SK-N-SH (cell line): ENCODE measurements around the gene CREB3L1. TPM values are rescaled to one million over a fixed set of nuclear protein-coding genes. Genes with fewer than 3 reads are reported as not detected.

Source experiments
- CTCF ChIA-PET: fragments of 300-600, 350-600 bp; formaldehyde crosslinking; extraction: SDS; loops from one replicate; lab custom pipeline; 2021; lab: Yijun Ruan, JAX
- POLR2A ChIA-PET: fragments of 350-600 bp; sonication (Branson Sonifier 250); formaldehyde crosslinking; extraction: SDS; loops from one replicate; lab custom pipeline; 2020; ENCODE audit warnings: antibody characterized with exemption, inconsistent platforms; lab: Yijun Ruan, JAX
- DNase-seq: peaks from one replicate; pipeline ENCODE4 v3.0.0; 2012
- H2AFZ ChIP-seq: fragments of 200-600 bp; sonication (generic); 2 replicates; pipeline ENCODE4 v1.8.1; 2016; ENCODE audit warnings: antibody characterized with exemption, mild to moderate bottlenecking, low read depth
- H3F3A ChIP-seq: fragments of 200-600 bp; sonication (generic); replicated peaks from 2 replicates; pipeline ENCODE3; 2016; ENCODE audit warnings: antibody characterized with exemption, mild to moderate bottlenecking; ENCODE audit not compliant: insufficient read depth
- H3K27ac ChIP-seq, 2 experiments: fragments of 200-500 bp in 1 of 2; fragments of 200-600 bp in 1 of 2; sonication (Bioruptor generic) in 1 of 2; sonication (generic), shearing (Covaris generic) in 1 of 2; 2 replicates each; pipeline versions ENCODE4 v1.5.1 to v1.6.1; 2014 to 2016; ENCODE audit warnings: low read depth in 2 of 2, inconsistent platforms in 1 of 2, low read length in 1 of 2, mild to moderate bottlenecking in 1 of 2, mixed read lengths in 1 of 2
- H3K27me3 ChIP-seq: fragments of 200-600 bp; sonication (generic), shearing (Covaris generic); 2 replicates; pipeline ENCODE4 v1.6.1; 2016; ENCODE audit warnings: mixed run types; ENCODE audit not compliant: insufficient read depth
- H3K36me3 ChIP-seq, 2 experiments: fragments of 200-500 bp in 1 of 2; fragments of 200-600 bp in 1 of 2; sonication (Bioruptor generic) in 1 of 2; sonication (generic) in 1 of 2; replicated peaks in 1 of 2; 2 replicates each; pipeline versions ENCODE3 to v1.5.1; 2014 to 2016; ENCODE audit warnings: low read length in 1 of 2, mild to moderate bottlenecking in 1 of 2; ENCODE audit not compliant: insufficient read depth in 2 of 2, control insufficient read depth in 1 of 2
- H3K4me1 ChIP-seq, 2 experiments: fragments of 200-500 bp in 1 of 2; fragments of 200-600 bp in 1 of 2; sonication (Bioruptor generic) in 1 of 2; sonication (generic), shearing (Covaris generic) in 1 of 2; 2 replicates each; pipeline versions ENCODE4 v1.5.1 to v1.6.1; 2014 to 2016; ENCODE audit warnings: low read depth in 1 of 2, low read length in 1 of 2, mixed run types in 1 of 2; ENCODE audit not compliant: insufficient read depth in 2 of 2, control insufficient read depth in 1 of 2
- H3K4me2 ChIP-seq: fragments of 200-600 bp; sonication (generic), shearing (Covaris generic); 2 replicates; pipeline ENCODE4 v1.6.1; 2017; ENCODE audit warnings: mixed run types
- H3K4me3 ChIP-seq, 2 experiments: fragments of 200-500 bp in 1 of 2; fragments of 200-600 bp in 1 of 2; sonication (Bioruptor generic) in 1 of 2; sonication (generic), shearing (Covaris generic) in 1 of 2; 2 replicates each; pipeline versions ENCODE4 v1.5.1 to v1.8.1; 2014 to 2016; ENCODE audit warnings: low read depth in 2 of 2, inconsistent platforms in 1 of 2, low read length in 1 of 2, mild to moderate bottlenecking in 1 of 2, mixed read lengths in 1 of 2, moderate library complexity in 1 of 2
- H3K79me2 ChIP-seq: fragments of 200-600 bp; sonication (generic); 2 replicates; pipeline ENCODE4 v1.8.1; 2017; ENCODE audit warnings: mild to moderate bottlenecking; ENCODE audit not compliant: insufficient read depth
- H3K9ac ChIP-seq: fragments of 200-600 bp; sonication (generic); 2 replicates; pipeline ENCODE4 v1.6.1; 2017; ENCODE audit warnings: mixed run types
- H3K9me2 ChIP-seq: fragments of 200-600 bp; sonication (generic); 2 replicates; pipeline ENCODE4 v1.6.1; 2017; ENCODE audit warnings: mixed run types
- H3K9me3 ChIP-seq: fragments of 200-600 bp; sonication (generic); 2 replicates; pipeline ENCODE4 v1.6.1; 2017; ENCODE audit warnings: mixed run types, mild to moderate bottlenecking, moderate library complexity
- H4K20me1 ChIP-seq: fragments of 200-600 bp; sonication (generic); 2 replicates; pipeline ENCODE4 v1.6.1; 2017; ENCODE audit warnings: mild to moderate bottlenecking, mixed run types; ENCODE audit not compliant: insufficient read depth
- CHD2 ChIP-seq: fragments of 150-350 bp; IDR thresholded peaks from 2 replicates; pipeline ENCODE4 v1.6.1; 2018; ENCODE audit warnings: low read length; ENCODE audit not compliant: partially characterized antibody
- ELF1 ChIP-seq: IDR thresholded peaks from 2 replicates; pipeline ENCODE4 v1.4.0; 2012
- EP300 ChIP-seq, 2 experiments: IDR thresholded peaks; 2 replicates each; pipeline versions ENCODE4 v1.4.0 to v1.6.1; 2012; ENCODE audit warnings: borderline replicate concordance in 1 of 2, low read depth in 1 of 2, low read length in 1 of 2
- EZH2phosphoT487 ChIP-seq: fragments of 200-600 bp; sonication (generic); IDR thresholded peaks from 2 replicates; pipeline ENCODE4 v1.6.1; 2017; ENCODE audit warnings: low read depth, mixed run types, mild to moderate bottlenecking, antibody characterized with exemption, moderate library complexity, borderline replicate concordance
- FOXJ3 ChIP-seq: sonication (generic); formaldehyde crosslinking; IDR thresholded peaks from 2 replicates; pipeline ENCODE4 v1.5.1; 2020; ENCODE audit warnings: mild to moderate bottlenecking, missing genetic modification reagents
- MEF2A ChIP-seq: IDR thresholded peaks from 2 replicates; pipeline ENCODE4 v1.4.0; 2012; ENCODE audit warnings: low read depth, borderline replicate concordance
- MXI1 ChIP-seq: IDR thresholded peaks from 2 replicates; pipeline ENCODE4 v1.6.1; 2012; ENCODE audit warnings: mild to moderate bottlenecking, low read depth, low read length, improper control_type of control experiment
- NFIC ChIP-seq: IDR thresholded peaks from 2 replicates; pipeline ENCODE4 v1.4.0; 2012; ENCODE audit warnings: borderline replicate concordance
- POLR2AphosphoS5 ChIP-seq: IDR thresholded peaks from 2 replicates; pipeline ENCODE4 v1.6.1; 2012; ENCODE audit warnings: low read depth, low read length
- RFX5 ChIP-seq: IDR thresholded peaks from 2 replicates; pipeline ENCODE4 v1.6.1; 2012; ENCODE audit warnings: mild to moderate bottlenecking, improper control_type of control experiment, low read length
- TCF12 ChIP-seq: IDR thresholded peaks from 2 replicates; pipeline ENCODE4 v1.4.0; 2012
- YY1 ChIP-seq: IDR thresholded peaks from 2 replicates; pipeline ENCODE4 v1.4.0; 2012; ENCODE audit warnings: low read depth, mild to moderate bottlenecking
- ZBTB33 ChIP-seq: IDR thresholded peaks from 2 replicates; pipeline ENCODE4 v1.4.0; 2012; ENCODE audit warnings: low read depth, borderline replicate concordance
- WGBS: methylation state at CpG from one replicate; pipeline ENCODE4 v1.1.6; 2017; ENCODE audit warnings: low lambda C conversion rate; 5-methylcytosine and 5-hydroxymethylcytosine counted together
- polyA plus RNA-seq, 3 experiments: library from polyadenylated mRNA; depleted of rRNA; stranded (reverse); fragments of >200 nt; gene quantifications; 2 replicates each; pipeline ENCODE4 v1.2.3, GENCODE V29; 2012
- TF ChIP-seq, protein P1 (sequence below): IDR thresholded peaks from 2 replicates; pipeline ENCODE4 v1.4.0; 2012; ENCODE audit warnings: low read depth
- TF ChIP-seq, protein P2 (sequence below): fragments of 150-350 bp; IDR thresholded peaks from 2 replicates; pipeline ENCODE4 v1.6.1; 2017; ENCODE audit warnings: antibody characterized with exemption, low read length, low read depth, borderline replicate concordance

The CREB3L1 gene
- polyA plus RNA-seq, 1 of the 3 experiments (the other 2 are of a cell fraction): 14.0 TPM

- no peaks in the 10 kb centered on the region for H3F3A ChIP-seq
- DNase-seq: no peak
- POLR2A ChIA-PET: no interaction called here
These were observed 59.2 kb downstream of the CREB3L1 start for GRCh38 chr11:46336563-46337180.

More at GRCh38 chr11:46336563-46337180, 59.2 kb downstream of the CREB3L1 start:
- Histone ChIP-seq H3K9me3 (no peaks in the 10 kb centered on the region), H4K20me1 (no peaks in the 10 kb centered on the region), H3K4me1 (peaks cover 11 to 14% of the 10 kb centered on the region in 2 experiments; a peak in 3 of 4 replicates), H3K79me2 (no peaks in the 10 kb centered on the region), H3K4me3 (no peak overlapping the region), H3K9me2 (no peaks in the 10 kb centered on the region), H3K36me3 (no peaks in the 10 kb centered on the region), H3K9ac (no peak overlapping the region), H3K4me2 (no peak overlapping the region), H3K27ac (no peak overlapping the region), H2AFZ (no peak overlapping the region), H3K27me3 (peaks cover 10% of the 10 kb centered on the region)
- WGBS: 91% methylated on average over 12 of the region's 12 CpGs
- CTCF ChIA-PET: interaction anchor here (0.7 to 3.7 kb wide), 3 partner anchors 9 to 28 kb away, joined by 3 to 11 read pairs (median 3); no protein-coding TSS in a partner anchor
- TF ChIP-seq, protein P1, sequence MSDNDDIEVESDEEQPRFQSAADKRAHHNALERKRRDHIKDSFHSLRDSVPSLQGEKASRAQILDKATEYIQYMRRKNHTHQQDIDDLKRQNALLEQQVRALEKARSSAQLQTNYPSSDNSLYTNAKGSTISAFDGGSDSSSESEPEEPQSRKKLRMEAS: no peak
- TF ChIP-seq FOXJ3 (CRISPR knock-in tag) (no peak), POLR2AphosphoS5 (no peak), ELF1 (no peak), MEF2A (no peak), TCF12 (no peak), RFX5 (no peak), EZH2phosphoT487 (no peak), NFIC (no peak), YY1 (no peak), MXI1 (no peak), ZBTB33 (no peak), CHD2 (no peak), EP300 (IDR thresholded peaks at IDR 0.05; ENCODE audit: borderline replicate concordance in 1 of 2, low read depth in 1 of 2, low read length in 1 of 2) (no peak)
- TF ChIP-seq, protein P2, sequence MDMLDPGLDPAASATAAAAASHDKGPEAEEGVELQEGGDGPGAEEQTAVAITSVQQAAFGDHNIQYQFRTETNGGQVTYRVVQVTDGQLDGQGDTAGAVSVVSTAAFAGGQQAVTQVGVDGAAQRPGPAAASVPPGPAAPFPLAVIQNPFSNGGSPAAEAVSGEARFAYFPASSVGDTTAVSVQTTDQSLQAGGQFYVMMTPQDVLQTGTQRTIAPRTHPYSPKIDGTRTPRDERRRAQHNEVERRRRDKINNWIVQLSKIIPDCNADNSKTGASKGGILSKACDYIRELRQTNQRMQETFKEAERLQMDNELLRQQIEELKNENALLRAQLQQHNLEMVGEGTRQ: no peak
